Activated CD8-positive, alpha-beta T cell treated with anti-CD3 and anti-CD28 coated beads for 36 hours (primary cell): Measurements from ENCODE around the gene TMEM63A. TPM values are rescaled to one million over a fixed set of nuclear protein-coding genes. Genes with fewer than 3 reads are reported as not detected.

Experiments used
- ATAC-seq: fragments of 200-7000 bp; cut with Tn5 transposase; one replicate; pipeline ENCODE4 v1.10.0; 2021; ENCODE audit warnings: mild to moderate bottlenecking, moderate library complexity
- CTCF ChIA-PET: fragments of 350-600 bp; sonication (Branson Sonifier 250); formaldehyde crosslinking; loops from one replicate; lab custom pipeline; 2021; ENCODE audit warnings: antibody characterized with exemption; lab: Charles Lee
- POLR2A ChIA-PET: fragments of 350-600 bp; sonication (Branson Sonifier 250); formaldehyde crosslinking; loops from one replicate; lab custom pipeline; 2021; ENCODE audit warnings: antibody characterized with exemption; lab: Charles Lee
- DNase-seq: peaks from one replicate; pipeline ENCODE4 v3.0.0-alpha.2; 2020
- H3K27ac Mint-ChIP-seq: one replicate; pipeline ENCODE4 v1.8.0; 2021; ENCODE audit warnings: mild to moderate bottlenecking, mixed read lengths
- H3K27me3 Mint-ChIP-seq: one replicate; pipeline ENCODE4 v1.8.0; 2021; ENCODE audit warnings: mixed read lengths
- H3K36me3 Mint-ChIP-seq: one replicate; pipeline ENCODE4 v1.8.0; 2021; ENCODE audit warnings: low read depth, mixed read lengths
- H3K4me1 Mint-ChIP-seq: one replicate; pipeline ENCODE4 v1.8.0; 2021; ENCODE audit warnings: low read depth, mixed read lengths
- H3K4me3 Mint-ChIP-seq: one replicate; pipeline ENCODE4 v1.8.0; 2021; ENCODE audit warnings: mild to moderate bottlenecking, moderate library complexity, mixed read lengths
- H3K9me3 Mint-ChIP-seq: one replicate; pipeline ENCODE4 v1.8.0; 2021; ENCODE audit warnings: mixed read lengths
- intact Hi-C: fragments of 100-400 bp; cut with micrococcal nuclease; formaldehyde crosslinking; loops from one replicate; pipeline ENCODE4 v1.10.0; 2022
- total RNA-seq, 2 experiments: library from RNA; stranded (reverse); gene quantifications; one replicate each; pipeline ENCODE4 v1.2.3, GENCODE V29; 2021
- TF ChIP-seq, protein P1 (sequence below): fragments of 200-600 bp; IDR thresholded peaks from one replicate; pipeline ENCODE4 v1.8.0; 2022; ENCODE audit warnings: antibody characterized with exemption, mild to moderate bottlenecking

Gene TMEM63A
- total RNA-seq, 2 experiments from 2014 or later = 51.4 to 54.6 TPM

DNA sequence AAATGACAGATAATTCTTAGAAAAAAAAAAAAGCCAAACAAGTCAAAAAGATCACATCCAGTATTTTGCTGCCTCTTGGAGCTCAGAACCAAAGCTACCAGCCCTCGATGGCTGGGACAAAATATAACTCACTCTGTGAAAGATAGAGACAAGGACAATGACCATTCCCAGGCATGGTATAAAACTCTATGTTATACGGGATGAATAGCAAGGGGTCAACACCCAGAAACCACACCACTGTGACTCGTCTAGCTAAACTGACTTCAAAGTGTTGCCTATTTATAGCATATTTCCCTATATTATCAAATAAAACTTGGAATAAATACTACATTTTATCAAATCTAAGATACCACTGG, 10.1 kb downstream of the TMEM63A start:
- no peak for DNase-seq

DNA sequence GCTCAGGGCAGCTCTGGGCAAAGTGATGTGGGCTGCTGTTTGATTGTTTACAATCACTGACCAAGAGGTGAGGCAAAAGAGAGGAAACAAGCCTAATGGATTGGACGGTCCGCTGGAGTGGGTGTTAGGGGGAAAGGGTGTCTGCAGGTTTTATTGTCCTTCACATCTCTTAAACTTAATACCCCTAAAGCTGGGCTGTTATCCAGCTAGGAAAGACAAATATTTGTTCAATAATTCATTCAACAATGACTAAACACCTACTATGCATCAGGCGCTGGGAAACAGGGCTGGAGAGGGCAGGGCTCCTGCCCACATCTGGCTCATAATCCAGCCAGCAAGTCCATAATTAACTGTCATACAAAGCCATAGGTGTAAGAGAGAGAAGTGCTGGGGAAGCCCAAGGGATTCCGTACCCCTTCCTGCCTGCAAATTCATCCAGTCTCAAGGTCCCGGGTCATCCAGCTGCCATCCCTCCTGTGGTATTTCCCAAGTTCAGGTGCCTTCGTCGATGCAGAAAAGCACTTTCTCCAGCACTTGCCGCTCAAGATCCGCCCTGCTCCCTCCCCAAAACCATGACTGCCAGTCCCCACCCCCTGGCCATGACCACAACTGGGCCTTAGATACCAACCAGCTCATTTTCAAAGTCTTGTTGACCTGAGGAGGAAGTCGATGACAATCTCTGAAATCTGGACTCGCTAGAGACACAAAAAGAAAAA, 10.7 kb downstream of the TMEM63A start:
- CTCF ChIA-PET = interaction anchor here (1.7 to 2.7 kb wide), 2 partner anchors 10 to 40 kb away, joined by 4 to 12 read pairs; partner anchors contain the start of gene TMEM63A
- TF ChIP-seq, protein P1, sequence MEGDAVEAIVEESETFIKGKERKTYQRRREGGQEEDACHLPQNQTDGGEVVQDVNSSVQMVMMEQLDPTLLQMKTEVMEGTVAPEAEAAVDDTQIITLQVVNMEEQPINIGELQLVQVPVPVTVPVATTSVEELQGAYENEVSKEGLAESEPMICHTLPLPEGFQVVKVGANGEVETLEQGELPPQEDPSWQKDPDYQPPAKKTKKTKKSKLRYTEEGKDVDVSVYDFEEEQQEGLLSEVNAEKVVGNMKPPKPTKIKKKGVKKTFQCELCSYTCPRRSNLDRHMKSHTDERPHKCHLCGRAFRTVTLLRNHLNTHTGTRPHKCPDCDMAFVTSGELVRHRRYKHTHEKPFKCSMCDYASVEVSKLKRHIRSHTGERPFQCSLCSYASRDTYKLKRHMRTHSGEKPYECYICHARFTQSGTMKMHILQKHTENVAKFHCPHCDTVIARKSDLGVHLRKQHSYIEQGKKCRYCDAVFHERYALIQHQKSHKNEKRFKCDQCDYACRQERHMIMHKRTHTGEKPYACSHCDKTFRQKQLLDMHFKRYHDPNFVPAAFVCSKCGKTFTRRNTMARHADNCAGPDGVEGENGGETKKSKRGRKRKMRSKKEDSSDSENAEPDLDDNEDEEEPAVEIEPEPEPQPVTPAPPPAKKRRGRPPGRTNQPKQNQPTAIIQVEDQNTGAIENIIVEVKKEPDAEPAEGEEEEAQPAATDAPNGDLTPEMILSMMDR = no peak
- intact Hi-C loops = no loop called here
- Mint-ChIP-seq H3K36me3 (peaks cover 23% of the 10 kb centered on the region), H3K27me3 (no peaks in the 10 kb centered on the region), H3K4me1 (peaks cover 43% of the 10 kb centered on the region), H3K27ac (no peak overlapping the region), H3K9me3 (no peaks in the 10 kb centered on the region), H3K4me3 (no peak overlapping the region)
- ATAC-seq = no peak
- DNase-seq = no peak
- POLR2A ChIA-PET = interaction anchor here (0.8 to 1.7 kb wide), 6 partner anchors 9 to 94 kb away, joined by 3 to 9 read pairs (median 4); partner anchors contain the start of genes SRP9 and TMEM63A

More for the DNA sequence above, 10.1 kb downstream of the TMEM63A start:
- intact Hi-C loops = no loop called here
- ATAC-seq = no peak
- Mint-ChIP-seq H3K27ac (no peak overlapping the region), H3K4me1 (peaks cover 41% of the 10 kb centered on the region), H3K27me3 (no peaks in the 10 kb centered on the region), H3K4me3 (no peak overlapping the region), H3K36me3 (peaks cover 25% of the 10 kb centered on the region), H3K9me3 (no peaks in the 10 kb centered on the region)
- TF ChIP-seq, protein P1 = no peak
- CTCF ChIA-PET = interaction anchor here (0.6 to 2.7 kb wide), 3 partner anchors 9 to 39 kb away, joined by 3 to 12 read pairs (median 4); partner anchors contain the start of gene TMEM63A
- POLR2A ChIA-PET = interaction anchor here (0.9 to 1.0 kb wide), 2 partner anchors 11 to 13 kb away, joined by 3 to 5 read pairs; partner anchors contain the start of gene TMEM63A

DNA sequence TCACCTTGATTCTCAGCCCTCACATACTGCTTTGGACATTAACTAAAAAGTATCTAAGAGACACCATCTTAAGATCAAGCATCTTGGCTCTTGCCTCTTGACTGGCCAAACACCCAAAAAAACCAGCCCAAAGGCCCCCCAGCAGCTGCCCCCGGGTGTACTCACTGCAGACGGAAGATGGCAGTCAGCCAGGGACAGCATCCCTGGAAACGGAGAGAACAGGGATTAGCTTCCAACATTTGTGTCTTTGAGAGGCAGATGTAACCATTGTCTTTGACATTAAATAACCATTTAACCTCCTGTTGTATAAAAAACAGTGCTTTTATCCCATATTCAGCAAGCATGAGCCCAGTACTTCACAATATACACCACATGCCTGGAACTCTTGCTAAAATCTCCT, 11.3 kb downstream of the TMEM63A start:
- TF ChIP-seq, protein P1 = no peak
- ChIA-PET CTCF (interaction anchor here (1.7 to 2.7 kb wide), 2 partner anchors 11 to 40 kb away, joined by 4 to 12 read pairs; partner anchors contain the start of gene TMEM63A), POLR2A (interaction anchor here (0.8 to 1.7 kb wide), 5 partner anchors 10 to 93 kb away, joined by 3 to 9 read pairs (median 4); partner anchors contain the start of genes SRP9 and TMEM63A)
- Mint-ChIP-seq H3K36me3 (peaks cover 22% of the 10 kb centered on the region), H3K4me3 (no peak overlapping the region), H3K9me3 (no peaks in the 10 kb centered on the region), H3K27me3 (no peaks in the 10 kb centered on the region), H3K27ac (no peak overlapping the region), H3K4me1 (peaks cover 44% of the 10 kb centered on the region)
- intact Hi-C loops = no loop called here
- no peak for ATAC-seq
- DNase-seq = no peak

DNA sequence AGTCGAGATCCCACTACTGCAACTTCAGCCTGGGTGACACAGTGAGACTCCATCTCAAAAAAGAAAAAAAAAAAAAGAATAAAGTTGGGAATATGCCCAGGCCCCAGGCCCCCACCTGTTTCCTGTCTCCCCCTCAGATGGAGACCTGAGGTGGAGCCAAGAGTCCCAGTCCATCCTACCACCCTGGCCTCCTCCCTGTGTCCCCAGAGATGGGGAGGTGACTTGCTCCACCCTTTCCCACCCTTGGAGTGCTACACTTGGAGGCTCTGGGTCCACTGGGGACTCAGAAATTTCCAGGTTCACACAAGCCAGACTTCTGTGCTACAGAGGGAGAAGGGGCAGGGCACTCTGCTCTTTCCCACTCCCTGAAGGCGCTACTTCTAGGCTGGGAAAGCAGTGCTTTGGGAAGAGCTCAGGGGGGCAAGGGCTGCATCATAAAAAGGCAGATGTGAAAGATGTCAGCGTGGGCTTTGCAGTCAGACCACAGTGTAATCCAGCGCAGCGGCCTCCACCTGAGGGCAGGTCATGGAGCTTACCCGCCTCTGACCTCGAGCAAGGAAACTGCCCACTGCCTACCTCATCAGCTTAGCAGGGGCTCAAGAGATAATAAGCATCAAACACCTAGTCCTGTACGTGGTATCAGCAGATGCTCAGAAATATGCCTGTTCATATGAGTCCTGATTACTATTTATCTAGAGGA, 13.4 kb downstream of the TMEM63A start:
- no peaks in the 10 kb centered on the region for H3K9me3 Mint-ChIP-seq
- TF ChIP-seq, protein P1 = no peak
- H3K4me1 Mint-ChIP-seq = peaks cover 54% of the 10 kb centered on the region
- H3K27me3 Mint-ChIP-seq = no peaks in the 10 kb centered on the region
- ChIA-PET CTCF (interaction anchor here (1.0 kb wide), 1 partner anchor 9 kb away, joined by 3 read pairs; no protein-coding TSS in a partner anchor), POLR2A (no interaction called here)
- peaks cover 34% of the 10 kb centered on the region for H3K36me3 Mint-ChIP-seq
- ATAC-seq = no peak
- no peak for DNase-seq
- H3K27ac Mint-ChIP-seq = no peak overlapping the region
- no peak overlapping the region for H3K4me3 Mint-ChIP-seq
- intact Hi-C loops = loop anchor here (5.0 kb wide), 1 partner anchor 44 kb away; no protein-coding TSS in a partner anchor
